NT2/D1 (cell line): Measurements from ENCODE around the gene ARL8B.

Experiments
- SUZ12 ChIP-seq: IDR thresholded peaks from 2 replicates; pipeline ENCODE4 v1.6.1; 2011; ENCODE audit not compliant: insufficient read length, insufficient read depth; ENCODE audit errors: extremely low read depth
- ZNF274 ChIP-seq: IDR thresholded peaks from 2 replicates; pipeline ENCODE4 v1.6.1; 2011; ENCODE audit warnings: mild to moderate bottlenecking, low read depth, low read length

- TF ChIP-seq ZNF274, result no peak
- no peak for TF ChIP-seq SUZ12
Measured at GRCh38 chr3:5110337-5110736, 11.8 kb upstream of the ARL8B start.
